ENCODE data around the gene SYPL1.

SYPL1 gene

GRCh38 chr7:106112972-106113421 is 885 bp upstream of the SYPL1 start:
- in situ Hi-C loops (cut with HindIII; ENCODE audit: low sequenced_read_pairs) = no loop called here
- no peak for TF ChIP-seq CTCF (IDR thresholded peaks at IDR 0.05; ENCODE audit: low read depth, low read length)
- DNase-seq (ENCODE audit: low read depth, low spot score) = no peak
- H3K4me3 ChIP-seq (ENCODE audit: low read depth, low read length) = no peak overlapping the region

DNA sequence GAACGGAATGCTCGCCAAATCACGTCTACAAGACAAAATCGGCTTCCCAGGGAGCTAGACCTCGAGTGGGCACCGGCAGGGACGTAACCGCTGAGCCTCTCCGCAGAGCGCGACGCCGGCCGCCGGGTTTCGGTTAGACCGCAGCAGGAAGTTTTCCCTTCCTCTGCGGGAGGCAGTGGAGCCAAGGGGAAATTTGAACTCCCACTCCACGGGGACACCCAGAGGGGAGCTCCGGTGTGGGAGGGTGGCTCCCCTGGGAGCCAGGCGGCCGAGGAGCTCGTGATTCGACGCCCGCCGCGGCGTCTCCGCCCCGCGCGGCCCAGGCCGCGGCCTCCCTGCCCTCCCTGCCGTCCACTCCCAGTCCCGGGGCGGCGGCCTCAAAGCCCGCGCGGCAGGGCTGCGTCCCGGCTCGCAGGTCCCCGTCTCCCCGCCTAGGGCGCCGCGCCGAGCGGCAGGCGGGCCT is 426 bp downstream of the SYPL1 start:
- H3K4me3 ChIP-seq (ENCODE audit: low read depth, low read length) = peak overlapping the region; percentile 77
- TF ChIP-seq CTCF (IDR thresholded peaks at IDR 0.05; ENCODE audit: low read depth, low read length) = no peak
- in situ Hi-C loops (cut with HindIII; ENCODE audit: low sequenced_read_pairs) = no loop called here
- peak; percentile 65 for DNase-seq (ENCODE audit: low read depth, low spot score)

DNA sequence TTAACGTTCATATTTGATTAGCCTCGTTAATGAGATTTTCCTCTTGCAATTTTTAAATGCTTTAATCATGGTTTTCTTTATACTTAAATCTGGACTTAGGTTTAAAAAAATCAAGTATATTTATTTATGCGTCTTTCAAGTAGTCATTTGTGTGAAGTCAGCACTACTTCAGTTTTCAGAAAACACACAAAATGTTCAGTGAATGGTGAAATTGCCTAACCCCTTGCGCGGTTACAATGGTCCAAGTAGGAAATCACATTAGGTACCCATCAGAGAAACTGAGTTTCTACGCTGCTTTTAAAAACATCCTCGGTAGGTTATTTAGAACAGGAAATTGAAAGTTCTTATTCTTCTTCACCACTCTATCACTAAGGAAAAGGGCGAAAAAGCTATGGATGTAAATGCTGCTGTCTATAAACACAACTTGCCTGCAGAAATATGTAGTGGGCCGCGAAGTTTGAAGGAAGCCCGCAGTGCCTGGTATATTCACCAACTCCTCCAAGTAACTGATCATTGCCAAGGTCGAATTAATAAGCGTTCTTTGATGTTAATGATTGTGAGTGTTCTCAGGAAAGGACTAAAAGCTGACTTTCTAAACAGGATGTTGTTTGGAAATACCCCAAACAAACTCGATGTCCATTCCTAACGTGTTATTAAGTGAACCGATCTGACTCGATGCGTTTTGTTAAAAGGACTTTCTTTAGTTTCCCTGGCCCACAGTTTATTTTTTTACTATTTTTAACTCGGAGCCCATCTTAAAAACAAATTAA is 1.0 kb downstream of the SYPL1 start:
- in situ Hi-C loops (cut with HindIII; ENCODE audit: low sequenced_read_pairs) = no loop called here
- DNase-seq (ENCODE audit: low read depth, low spot score) = peak; percentile 49
- peak overlapping the region; percentile 77 for H3K4me3 ChIP-seq (ENCODE audit: low read depth, low read length)

GRCh38 chr7:106110238-106110560 is 1.9 kb downstream of the SYPL1 start:
- in situ Hi-C loops (cut with HindIII; ENCODE audit: low sequenced_read_pairs) = no loop called here
- H3K4me3 ChIP-seq (ENCODE audit: low read depth, low read length) = no peak overlapping the region
- DNase-seq (ENCODE audit: low read depth, low spot score) = peak; percentile 9
- TF ChIP-seq CTCF (IDR thresholded peaks at IDR 0.05; ENCODE audit: low read depth, low read length) = no peak

More for the DNA sequence above, 1.0 kb downstream of the SYPL1 start:
- no peak for TF ChIP-seq CTCF (IDR thresholded peaks at IDR 0.05; ENCODE audit: low read depth, low read length)

DNA sequence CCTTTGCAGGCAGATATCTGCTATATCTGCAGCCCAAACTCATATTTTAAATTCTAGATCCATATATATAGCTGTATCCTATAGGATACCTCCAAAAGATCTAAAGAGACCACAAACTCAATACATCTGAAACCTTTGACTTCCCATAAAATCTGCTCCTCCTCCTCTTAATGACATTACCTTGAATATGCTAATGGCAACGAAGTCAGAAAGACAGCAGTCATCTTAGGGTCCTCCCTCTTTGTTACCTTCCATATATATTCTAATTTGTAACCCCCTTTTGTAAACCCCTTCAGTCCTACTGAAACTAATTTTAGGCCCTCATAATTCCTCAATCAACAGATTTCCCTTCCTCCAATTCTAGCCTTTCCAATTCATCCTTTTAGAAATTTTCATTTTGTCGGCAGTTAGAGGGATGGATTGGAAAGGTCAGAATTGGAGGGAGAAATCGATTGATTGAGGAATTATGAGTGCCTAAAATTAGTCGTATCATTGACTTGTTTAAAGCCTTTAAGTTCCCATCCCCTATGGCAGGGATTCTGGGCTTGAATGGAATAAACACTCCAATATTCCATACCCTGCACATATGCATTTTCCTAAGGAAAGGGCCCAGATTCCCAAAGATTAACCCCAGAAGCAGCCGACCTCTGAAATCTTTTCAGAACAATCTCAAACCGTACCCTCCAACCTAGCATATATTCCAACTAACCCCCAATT is 2.4 kb downstream of the SYPL1 start:
- DNase-seq (ENCODE audit: low read depth, low spot score) = no peak
- no peak overlapping the region for H3K4me3 ChIP-seq (ENCODE audit: low read depth, low read length)
- no peak for TF ChIP-seq CTCF (IDR thresholded peaks at IDR 0.05; ENCODE audit: low read depth, low read length)
- in situ Hi-C loops (cut with HindIII; ENCODE audit: low sequenced_read_pairs) = no loop called here

GRCh38 chr7:106108991-106109390 is 3.1 kb downstream of the SYPL1 start:
- no peak for TF ChIP-seq CTCF (IDR thresholded peaks at IDR 0.05; ENCODE audit: low read depth, low read length)
- in situ Hi-C loops (cut with HindIII; ENCODE audit: low sequenced_read_pairs) = no loop called here
- DNase-seq (ENCODE audit: low read depth, low spot score) = no peak
- H3K4me3 ChIP-seq (ENCODE audit: low read depth, low read length) = no peak overlapping the region
